NB4 (cell line): ENCODE results near the gene TESK2.

Experiments used
- DNase-seq: peaks from one replicate; pipeline ENCODE4 v3.0.0; 2010; ENCODE audit warnings: low read depth
- H3K4me3 ChIP-seq: one replicate; pipeline ENCODE4 v1.5.1; 2011; ENCODE audit warnings: mild to moderate bottlenecking, low read depth, low read length, moderate library complexity
- MYC ChIP-seq: IDR thresholded peaks from 2 replicates; pipeline ENCODE4 v1.6.1; 2011; ENCODE audit warnings: low read depth, low read length
- POLR2A ChIP-seq: IDR thresholded peaks from 2 replicates; pipeline ENCODE4 v1.6.1; 2011; ENCODE audit warnings: mild to moderate bottlenecking; ENCODE audit not compliant: insufficient read length; ENCODE audit errors: extremely low read depth
- TF ChIP-seq, protein P1 (sequence below): IDR thresholded peaks from one replicate; pipeline ENCODE4 v1.5.1; 2012; ENCODE audit warnings: low read depth, low read length
- TF ChIP-seq, protein P2 (sequence below): IDR thresholded peaks from 2 replicates; pipeline ENCODE4 v1.6.1; 2011; ENCODE audit warnings: low read depth, low read length

TESK2 gene

DNA sequence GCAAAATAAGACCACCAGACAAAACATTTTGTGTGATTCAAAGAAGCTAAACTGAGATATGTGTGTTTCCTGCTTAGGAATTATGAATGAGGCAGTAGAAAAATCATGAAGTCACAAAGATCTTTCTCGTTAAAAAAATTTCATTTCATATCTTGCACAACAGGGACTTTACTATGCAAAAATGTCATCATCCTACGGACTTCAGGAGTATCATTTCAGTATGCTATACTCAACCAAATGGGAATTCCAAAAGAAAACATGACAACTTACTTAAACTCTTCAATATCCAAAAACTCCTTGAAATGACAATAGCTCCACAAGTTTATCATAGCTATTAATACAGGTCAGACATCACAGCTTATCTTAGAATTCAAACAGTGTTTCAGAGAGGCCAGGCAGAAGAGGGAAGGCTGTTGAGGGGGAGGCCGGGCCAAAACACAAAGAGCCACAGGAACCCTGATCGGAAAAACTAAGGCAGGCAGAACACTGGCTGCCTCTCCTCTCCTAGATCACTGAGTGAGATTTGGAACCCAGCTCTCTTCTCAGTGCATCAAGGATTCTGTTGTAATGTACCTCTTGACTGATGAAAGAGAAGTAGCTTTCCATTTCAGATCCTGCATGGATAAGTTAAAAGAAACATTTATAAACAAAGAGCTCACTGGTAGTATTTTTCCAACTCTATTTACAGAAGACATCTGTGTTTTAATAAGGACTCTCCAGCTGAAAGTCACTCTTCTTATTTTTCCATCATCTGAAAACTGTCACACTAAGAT lies 66.9 kb downstream of the TESK2 start:
- DNase-seq: no peak
- TF ChIP-seq, protein P1, sequence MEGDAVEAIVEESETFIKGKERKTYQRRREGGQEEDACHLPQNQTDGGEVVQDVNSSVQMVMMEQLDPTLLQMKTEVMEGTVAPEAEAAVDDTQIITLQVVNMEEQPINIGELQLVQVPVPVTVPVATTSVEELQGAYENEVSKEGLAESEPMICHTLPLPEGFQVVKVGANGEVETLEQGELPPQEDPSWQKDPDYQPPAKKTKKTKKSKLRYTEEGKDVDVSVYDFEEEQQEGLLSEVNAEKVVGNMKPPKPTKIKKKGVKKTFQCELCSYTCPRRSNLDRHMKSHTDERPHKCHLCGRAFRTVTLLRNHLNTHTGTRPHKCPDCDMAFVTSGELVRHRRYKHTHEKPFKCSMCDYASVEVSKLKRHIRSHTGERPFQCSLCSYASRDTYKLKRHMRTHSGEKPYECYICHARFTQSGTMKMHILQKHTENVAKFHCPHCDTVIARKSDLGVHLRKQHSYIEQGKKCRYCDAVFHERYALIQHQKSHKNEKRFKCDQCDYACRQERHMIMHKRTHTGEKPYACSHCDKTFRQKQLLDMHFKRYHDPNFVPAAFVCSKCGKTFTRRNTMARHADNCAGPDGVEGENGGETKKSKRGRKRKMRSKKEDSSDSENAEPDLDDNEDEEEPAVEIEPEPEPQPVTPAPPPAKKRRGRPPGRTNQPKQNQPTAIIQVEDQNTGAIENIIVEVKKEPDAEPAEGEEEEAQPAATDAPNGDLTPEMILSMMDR: no peak
- no peak for TF ChIP-seq POLR2A
- TF ChIP-seq, protein P2, sequence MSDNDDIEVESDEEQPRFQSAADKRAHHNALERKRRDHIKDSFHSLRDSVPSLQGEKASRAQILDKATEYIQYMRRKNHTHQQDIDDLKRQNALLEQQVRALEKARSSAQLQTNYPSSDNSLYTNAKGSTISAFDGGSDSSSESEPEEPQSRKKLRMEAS: no peak
- no peak for TF ChIP-seq MYC
- H3K4me3 ChIP-seq: no peak overlapping the region

DNA sequence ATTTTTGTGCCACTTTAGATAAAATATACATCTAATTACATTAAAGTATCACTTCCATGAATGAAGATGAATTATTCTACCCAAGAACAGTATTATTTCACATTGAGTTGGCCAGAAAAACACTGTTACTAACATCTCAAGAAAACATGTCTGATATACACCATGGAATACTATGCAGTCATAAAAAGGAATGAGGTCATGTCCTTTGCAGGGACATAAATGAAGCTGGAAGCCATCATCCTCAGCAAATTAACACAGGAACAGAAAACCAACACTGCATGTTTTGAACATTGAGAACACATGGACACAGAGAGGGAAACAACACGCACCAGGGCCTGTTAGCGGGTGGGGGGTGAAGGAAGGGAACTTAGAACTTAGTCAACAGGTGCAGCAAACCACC lies 69.0 kb downstream of the TESK2 start:
- H3K4me3 ChIP-seq: no peak overlapping the region
- TF ChIP-seq, protein P2: no peak
- TF ChIP-seq POLR2A: no peak
- TF ChIP-seq, protein P1: no peak
- TF ChIP-seq MYC: no peak
- DNase-seq: no peak

DNA sequence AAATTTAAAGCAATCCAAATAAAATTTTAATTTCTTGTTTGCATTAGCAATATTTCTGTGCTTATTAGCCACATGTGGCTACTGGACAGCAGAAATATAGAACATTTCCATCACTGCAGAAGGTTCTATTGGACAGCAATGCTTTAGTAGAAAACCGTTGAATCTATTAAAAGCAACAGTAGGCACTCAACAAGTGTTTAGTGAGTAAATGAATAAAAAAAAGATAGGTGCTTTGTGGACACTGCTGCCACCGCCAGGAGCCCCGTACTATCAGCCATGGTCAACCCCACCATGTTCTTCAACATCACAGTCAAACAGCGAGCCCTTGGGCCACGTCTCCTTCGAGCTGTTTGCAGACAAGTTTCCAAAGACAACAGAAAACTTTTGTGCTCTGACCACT lies 76.2 kb downstream of the TESK2 start:
- TF ChIP-seq POLR2A: no peak
- TF ChIP-seq MYC: no peak
- TF ChIP-seq, protein P1: no peak
- TF ChIP-seq, protein P2: no peak
- H3K4me3 ChIP-seq: no peak overlapping the region
- DNase-seq: no peak

DNA sequence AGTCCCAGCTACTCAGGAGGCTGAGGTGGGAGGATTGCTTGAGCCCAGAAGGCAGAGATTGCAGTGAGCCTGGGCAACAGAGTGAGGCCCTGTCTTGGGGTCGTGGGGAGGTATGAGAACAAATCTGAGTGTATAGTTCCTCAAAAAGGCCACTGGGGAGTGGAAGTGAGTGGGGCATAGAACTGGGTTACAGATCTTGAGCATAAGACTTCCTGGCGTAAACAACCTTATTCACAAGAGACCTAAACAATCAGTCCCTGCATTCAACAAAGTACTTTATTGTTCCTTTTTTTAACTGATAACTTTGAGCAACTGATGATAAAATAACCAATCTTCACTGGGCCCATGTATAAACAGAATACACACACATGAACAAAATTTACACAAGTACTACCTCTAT lies 78.1 kb downstream of the TESK2 start:
- H3K4me3 ChIP-seq: no peak overlapping the region
- TF ChIP-seq POLR2A: no peak
- TF ChIP-seq, protein P1: no peak
- TF ChIP-seq, protein P2: no peak
- no peak for TF ChIP-seq MYC
- peak; percentile 39 for DNase-seq

DNA sequence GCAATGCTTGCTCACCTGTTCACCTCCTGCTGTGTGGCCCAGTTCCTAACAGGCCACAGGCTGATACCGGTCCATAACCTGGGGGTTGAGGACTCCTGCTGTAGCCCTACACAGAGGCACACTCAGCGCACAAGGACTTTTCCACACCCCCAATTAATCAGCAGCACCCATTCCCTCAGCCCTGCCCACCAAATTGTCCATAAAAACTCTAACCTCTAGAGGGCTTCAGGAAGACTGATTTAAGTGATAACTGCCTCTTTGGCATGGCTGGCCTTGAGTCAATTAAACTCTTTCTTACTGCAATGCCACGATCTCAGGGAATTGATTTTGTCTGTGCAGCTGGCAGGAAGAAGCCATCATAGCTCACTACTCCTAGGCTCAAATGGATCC lies 79.5 kb downstream of the TESK2 start:
- no peak overlapping the region for H3K4me3 ChIP-seq
- no peak for DNase-seq
- TF ChIP-seq, protein P1: no peak
- TF ChIP-seq MYC: no peak
- TF ChIP-seq, protein P2: no peak
- no peak for TF ChIP-seq POLR2A
